Endothelial cell of umbilical vein (primary cell): ENCODE measurements around the gene CLCN5. TPM values are rescaled to one million over a fixed set of nuclear protein-coding genes. Genes with fewer than 3 reads are reported as not detected.

Experiments used
- BruUV-seq: library from RNA; stranded (reverse); fragments of 400-500 nt; replicated peaks from 2 replicates; lab custom pipeline; 2021; lab: Mats Ljungman, UMichigan
- CTCF ChIA-PET: fragments of 300-600, 350-600 bp; sonication (Branson Sonifier 250); formaldehyde crosslinking; loops from one replicate; lab custom pipeline; 2021; ENCODE audit warnings: antibody characterized with exemption, inconsistent platforms; lab: Charles Lee
- POLR2A ChIA-PET: fragments of 300-600, 350-600 bp; sonication (Branson Sonifier 250); formaldehyde crosslinking; loops from one replicate; lab custom pipeline; 2021; ENCODE audit warnings: antibody characterized with exemption, inconsistent platforms; lab: Charles Lee
- DNase-seq: peaks from one replicate; pipeline ENCODE4 v3.0.0-alpha.2; 2011; ENCODE audit warnings: low read depth, low spot score
- FAIRE-seq: peaks from 2 replicates; lab custom pipeline; 2011; peaks lifted over from hg19 to GRCh38; lab: Jason Lieb, UNC
- H2AFZ ChIP-seq: 2 replicates; pipeline ENCODE4 v1.6.0; 2012; ENCODE audit warnings: low read depth, low read length, control low read depth, inconsistent platforms
- H3K27ac ChIP-seq: 2 replicates; pipeline ENCODE4 v1.5.1; 2011; ENCODE audit warnings: low read depth, mild to moderate bottlenecking, control low read depth, low read length, moderate library complexity; ENCODE audit not compliant: insufficient read depth
- H3K27me3 ChIP-seq, 2 experiments: 2 replicates each; pipeline versions ENCODE4 v1.6.0 to v1.6.1; 2011; ENCODE audit warnings: low read length in 2 of 2, mixed read lengths in 1 of 2; ENCODE audit not compliant: control insufficient read depth in 2 of 2, insufficient read depth in 2 of 2
- H3K36me3 ChIP-seq, 2 experiments: 2 replicates in 1 of 2; 3 replicates in 1 of 2; pipeline ENCODE4 v1.5.1; 2011; ENCODE audit warnings: low read length in 2 of 2, mild to moderate bottlenecking in 1 of 2, moderate library complexity in 1 of 2; ENCODE audit not compliant: control insufficient read depth in 2 of 2, insufficient read depth in 2 of 2; ENCODE audit errors: extremely low read depth in 1 of 2
- H3K4me1 ChIP-seq: 3 replicates; pipeline ENCODE4 v1.5.1; 2011; ENCODE audit warnings: mild to moderate bottlenecking, low read length; ENCODE audit not compliant: control insufficient read depth, insufficient read depth; ENCODE audit errors: extremely low read depth
- H3K4me2 ChIP-seq: 2 replicates; pipeline ENCODE4 v1.6.1; 2011; ENCODE audit warnings: low read length, control low read depth, mixed read lengths; ENCODE audit not compliant: insufficient read depth
- H3K4me3 ChIP-seq, 3 experiments: fragments of 200-600 bp in 1 of 3; sonication (generic), shearing (Covaris generic) in 1 of 3; replicated peaks in 1 of 3; 2 replicates each; pipeline ENCODE4 v1.5.1; 2011 to 2016; ENCODE audit warnings: control low read depth in 3 of 3, low read length in 3 of 3, mild to moderate bottlenecking in 2 of 3, inconsistent platforms in 1 of 3, low read depth in 1 of 3, moderate library complexity in 1 of 3; ENCODE audit not compliant: insufficient read depth in 1 of 3
- H3K79me2 ChIP-seq: 2 replicates; pipeline ENCODE4 v1.6.0; 2012; ENCODE audit warnings: low read length, inconsistent platforms; ENCODE audit not compliant: control insufficient read depth, insufficient read depth
- H3K9ac ChIP-seq: replicated peaks from 2 replicates; pipeline ENCODE3; 2011; ENCODE audit warnings: low read length, control low read depth; ENCODE audit not compliant: insufficient read depth; ENCODE audit errors: extremely low read depth
- H3K9me1 ChIP-seq: replicated peaks from 3 replicates; pipeline ENCODE4 v1.6.0; 2011; ENCODE audit warnings: mild to moderate bottlenecking, low read length; ENCODE audit not compliant: control insufficient read depth, insufficient read depth; ENCODE audit errors: extremely low read depth
- H3K9me3 ChIP-seq: replicated peaks from 2 replicates; pipeline ENCODE4 v1.5.1; 2012; ENCODE audit warnings: low read length, inconsistent platforms; ENCODE audit not compliant: control insufficient read depth, insufficient read depth
- H4K20me1 ChIP-seq: replicated peaks from 2 replicates; pipeline ENCODE3; 2011; ENCODE audit warnings: mild to moderate bottlenecking, low read length; ENCODE audit not compliant: control insufficient read depth, insufficient read depth; ENCODE audit errors: extremely low read depth
- CTCF ChIP-seq, 2 donors: IDR thresholded peaks; 1 replicate in 1 of 2; 2 replicates in 1 of 2; pipeline ENCODE4 v1.5.1; 2011; ENCODE audit warnings: low read length in 2 of 2, mild to moderate bottlenecking in 2 of 2, moderate library complexity in 2 of 2, control low read depth in 1 of 2, inconsistent platforms in 1 of 2, low read depth in 1 of 2; ENCODE audit not compliant: insufficient read depth in 1 of 2; ENCODE audit errors: extremely low read depth in 1 of 2
- EZH2 ChIP-seq: IDR thresholded peaks from 2 replicates; pipeline ENCODE4 v1.6.1; 2012; ENCODE audit warnings: borderline replicate concordance, low read depth, mild to moderate bottlenecking, moderate library complexity, low read length, inconsistent platforms; ENCODE audit not compliant: severe bottlenecking
- FOS ChIP-seq: IDR thresholded peaks from 2 replicates; pipeline ENCODE4 v1.6.1; 2011; ENCODE audit warnings: mild to moderate bottlenecking, low read length, moderate library complexity, borderline replicate concordance; ENCODE audit not compliant: insufficient read depth
- GATA2 ChIP-seq: IDR thresholded peaks from 2 replicates; pipeline ENCODE4 v1.7.0; 2011; ENCODE audit warnings: low read depth, mild to moderate bottlenecking, moderate library complexity, mixed read lengths, low read length; ENCODE audit not compliant: insufficient read length, insufficient read depth
- JUN ChIP-seq: IDR thresholded peaks from 2 replicates; pipeline ENCODE4 v1.6.1; 2011; ENCODE audit warnings: borderline replicate concordance, low read depth; ENCODE audit not compliant: insufficient read length, insufficient read depth
- MAX ChIP-seq: IDR thresholded peaks from 2 replicates; pipeline ENCODE4 v1.6.1; 2011; ENCODE audit not compliant: insufficient read depth, insufficient read length
- MYC ChIP-seq: IDR thresholded peaks from one replicate; pipeline ENCODE4 v1.6.1; 2011; ENCODE audit warnings: mild to moderate bottlenecking, low read depth, low read length
- POLR2A ChIP-seq: IDR thresholded peaks from 2 replicates; pipeline ENCODE4 v1.6.1; 2012; ENCODE audit warnings: low read depth, mild to moderate bottlenecking, control low read depth, low read length
- POLR2AphosphoS5 ChIP-seq: IDR thresholded peaks from 2 replicates; pipeline ENCODE4 v1.6.1; 2012; ENCODE audit warnings: low read depth, mild to moderate bottlenecking, control low read depth, low read length, moderate library complexity; ENCODE audit not compliant: insufficient read depth
- dilution Hi-C: fragments of 300-500 bp; cut with MboI; formaldehyde crosslinking; loops from one replicate; pipeline ENCODE4 v1.15.0; 2019; ENCODE audit warnings: low sequenced_read_pairs; ENCODE audit not compliant: extremely low pct_ligation_motif_present
- intact Hi-C: fragments of 100-400 bp; cut with micrococcal nuclease; formaldehyde crosslinking; loops from one replicate; pipeline ENCODE4 v1.10.0; 2022
- polyA plus RNA-seq, 4 experiments: library from polyadenylated mRNA; depleted of rRNA in 3 of 4; stranded (reverse) in 3 of 4; unstranded in 1 of 4; fragments of >200 nt; gene quantifications; 2 replicates each; pipeline versions ENCODE4 v1.2.1 to v1.2.3, GENCODE V29; 2011 to 2012; ENCODE audit warnings: missing spikeins in 1 of 4
- total RNA-seq: library from RNA; stranded (reverse); gene quantifications from 2 replicates; pipeline ENCODE4 v1.2.3, GENCODE V29; 2021

The CLCN5 gene
- total and polyA plus RNA-seq, 2 donors (not counting 3 experiments of a cell fraction or from before 2014, with no cell fraction given), result 3.1 to 12.9 TPM

- dilution Hi-C loops, result no loop called here
- FAIRE-seq, result no peak
These were observed 174.7 kb downstream of the CLCN5 start for GRCh38 chrX:50097071-50097470.

GRCh38 chrX:50098241-50098640 lies 175.8 kb downstream of the CLCN5 start:
- H3K9me3 ChIP-seq, result no peaks in the 10 kb centered on the region
- no peak overlapping the region for H3K9ac ChIP-seq
- H4K20me1 ChIP-seq, result no peaks in the 10 kb centered on the region
- DNase-seq (no peak), FAIRE-seq (no peak)
- H3K4me2 ChIP-seq, result no peak overlapping the region
- H3K27ac ChIP-seq, result no peak overlapping the region
- ChIA-PET POLR2A (no interaction called here), CTCF (interaction anchor here (0.7 to 5.6 kb wide), 4 partner anchors 8 to 483 kb away, joined by 3 to 63 read pairs (median 14); partner anchors contain the start of gene CCNB3)
- H3K79me2 ChIP-seq, result no peaks in the 10 kb centered on the region
- H3K27me3 ChIP-seq, result no peaks in the 10 kb centered on the region
- intact Hi-C loops (no loop called here), dilution Hi-C loops (no loop called here)
- no peak overlapping the region for H3K4me3 ChIP-seq
- no peaks in the 10 kb centered on the region for H3K36me3 ChIP-seq
- peaks cover 2% of the 10 kb centered on the region for H3K4me1 ChIP-seq
- no peaks in the 10 kb centered on the region for H3K9me1 ChIP-seq
- BruUV-seq, result no TSS peak
- H2AFZ ChIP-seq, result no peak overlapping the region
- TF ChIP-seq EZH2, result no peak
- TF ChIP-seq CTCF (IDR thresholded peaks at IDR 0.05; ENCODE audit: extremely low read depth in 1 of 2, insufficient read depth in 1 of 2, low read depth in 1 of 2, low read length in 2 of 2), result no peak
- no peak for TF ChIP-seq POLR2AphosphoS5
- TF ChIP-seq FOS, result no peak
- TF ChIP-seq MYC, result no peak
- TF ChIP-seq MAX, result no peak
- no peak for TF ChIP-seq POLR2A
- TF ChIP-seq JUN, result no peak
- TF ChIP-seq GATA2, result no peak

More at GRCh38 chrX:50097071-50097470, 174.7 kb downstream of the CLCN5 start:
- ChIA-PET POLR2A (no interaction called here), CTCF (no interaction called here)
- intact Hi-C loops, result no loop called here
- Histone ChIP-seq H3K4me3 (no peak overlapping the region), H3K36me3 (no peaks in the 10 kb centered on the region), H2AFZ (no peak overlapping the region), H3K79me2 (no peaks in the 10 kb centered on the region), H3K9me1 (no peaks in the 10 kb centered on the region), H4K20me1 (no peaks in the 10 kb centered on the region), H3K9me3 (no peaks in the 10 kb centered on the region), H3K4me1 (no peaks in the 10 kb centered on the region), H3K27ac (no peak overlapping the region), H3K4me2 (no peak overlapping the region), H3K27me3 (no peaks in the 10 kb centered on the region), H3K9ac (no peak overlapping the region)
- TF ChIP-seq JUN, result no peak
- BruUV-seq, result no TSS peak
- DNase-seq, result no peak
